ENCODE measurements around the gene COPS2.
"Not testable (repeated sequence)": the region's sequence is repeated elsewhere in the genome, so short reads cannot be mapped to it uniquely, and the experiment has no call there.

COPS2 gene

GRCh38 chr15:49155110-49155833 lies at the start of gene COPS2:
COPS2 (minus strand) TSS chr15:49155599; CDS start chr15:49155578, 21 bp downstream.
- DNase-seq = peak; percentile 93

- DNase-seq = no peak
Observed at GRCh38 chr15:49200347-49200746, 44.9 kb upstream of the COPS2 start.

- DNase-seq = no peak
Observed at GRCh38 chr15:49199666-49200065, 44.3 kb upstream of the COPS2 start.

- DNase-seq = no peak
Observed at GRCh38 chr15:49196856-49197255, 41.5 kb upstream of the COPS2 start.

- DNase-seq = no peak
Observed at GRCh38 chr15:49191892-49192291, 36.5 kb upstream of the COPS2 start.

- DNase-seq = no peak
Observed at GRCh38 chr15:49190586-49190985, 35.2 kb upstream of the COPS2 start.

GRCh38 chr15:49189631-49190030 lies 34.2 kb upstream of the COPS2 start:
- DNase-seq = no peak

GRCh38 chr15:49188933-49189332 lies 33.5 kb upstream of the COPS2 start:
- no peak for DNase-seq

- DNase-seq = no peak
Observed at GRCh38 chr15:49187549-49188245, 32.3 kb upstream of the COPS2 start.

- DNase-seq = no peak
Observed at GRCh38 chr15:49185473-49185872, 30.1 kb upstream of the COPS2 start.

- DNase-seq = not testable (repeated sequence)
Observed at GRCh38 chr15:49183741-49184140, 28.3 kb upstream of the COPS2 start.

- no peak for DNase-seq
Observed at GRCh38 chr15:49182128-49182527, 26.7 kb upstream of the COPS2 start.

GRCh38 chr15:49179433-49180190 lies 24.2 kb upstream of the COPS2 start:
- no peak for DNase-seq

GRCh38 chr15:49178497-49178896 lies 23.1 kb upstream of the COPS2 start:
- DNase-seq = no peak

- not testable (repeated sequence) for DNase-seq
Observed at GRCh38 chr15:49175582-49176397, 20.4 kb upstream of the COPS2 start.

- no peak for DNase-seq
Observed at GRCh38 chr15:49174902-49175301, 19.5 kb upstream of the COPS2 start.

GRCh38 chr15:49171790-49172189 lies 16.4 kb upstream of the COPS2 start:
- no peak for DNase-seq

GRCh38 chr15:49169880-49170597 lies 14.6 kb upstream of the COPS2 start, which contains the start of gene GALK2:
GALK2 (plus strand) TSS chr15:49170247; CDS start chr15:49170323, 76 bp downstream.
- peak; percentile 89 for DNase-seq

- no peak for DNase-seq
Observed at GRCh38 chr15:49168016-49168415, 12.6 kb upstream of the COPS2 start.

GRCh38 chr15:49164865-49165264 lies 9.5 kb upstream of the COPS2 start:
- no peak for DNase-seq

GRCh38 chr15:49163678-49164077 lies 8.3 kb upstream of the COPS2 start:
- no peak for DNase-seq

Data from activated CD8-positive, alpha-beta memory T cell treated with anti-CD3 and anti-CD28 coated beads for 24 hours (primary cell).